GM21619 (cell line): Measurements from ENCODE around the gene TRAPPC10.

Experiments
- ATAC-seq: cut with Tn5 transposase; IDR thresholded peaks from one replicate; pipeline ENCODE4 v1.9.1; 2021; ENCODE audit not compliant: unreplicated experiment

Gene TRAPPC10

GRCh38 chr21:44024887-44025353 is 12.8 kb downstream of the TRAPPC10 start:
- ATAC-seq, result no peak

GRCh38 chr21:44027607-44028286 is 15.6 kb downstream of the TRAPPC10 start:
- ATAC-seq, result no peak

- ATAC-seq, result no peak
Observed at GRCh38 chr21:44028287-44028659, 16.2 kb downstream of the TRAPPC10 start.

- ATAC-seq, result no peak
Observed at GRCh38 chr21:44029460-44030087, 17.5 kb downstream of the TRAPPC10 start.

GRCh38 chr21:44035244-44035643 is 23.1 kb downstream of the TRAPPC10 start:
- no peak for ATAC-seq

- ATAC-seq, result no peak
Observed at GRCh38 chr21:44038063-44038462, 26.0 kb downstream of the TRAPPC10 start.

GRCh38 chr21:44039828-44040227 is 27.7 kb downstream of the TRAPPC10 start:
- ATAC-seq, result no peak

- ATAC-seq, result no peak
Observed at GRCh38 chr21:44043613-44044012, 31.5 kb downstream of the TRAPPC10 start.

- no peak for ATAC-seq
Observed at GRCh38 chr21:44046734-44047133, 34.6 kb downstream of the TRAPPC10 start.

- no peak for ATAC-seq
Observed at GRCh38 chr21:44047996-44048560, 36.0 kb downstream of the TRAPPC10 start.

- no peak for ATAC-seq
Observed at GRCh38 chr21:44049182-44049581, 37.1 kb downstream of the TRAPPC10 start.

GRCh38 chr21:44049606-44050005 is 37.5 kb downstream of the TRAPPC10 start:
- ATAC-seq, result no peak

- no peak for ATAC-seq
Observed at GRCh38 chr21:44050276-44050675, 38.2 kb downstream of the TRAPPC10 start.

- ATAC-seq, result no peak
Observed at GRCh38 chr21:44051462-44051941, 39.4 kb downstream of the TRAPPC10 start.

GRCh38 chr21:44052071-44052829 is 40.1 kb downstream of the TRAPPC10 start:
- no peak for ATAC-seq

GRCh38 chr21:44052830-44053226 is 40.7 kb downstream of the TRAPPC10 start:
- no peak for ATAC-seq

- ATAC-seq, result no peak
Observed at GRCh38 chr21:44053567-44053966, 41.5 kb downstream of the TRAPPC10 start.

- ATAC-seq, result no peak
Observed at GRCh38 chr21:44054710-44055109, 42.6 kb downstream of the TRAPPC10 start.

- no peak for ATAC-seq
Observed at GRCh38 chr21:44057055-44057454, 44.9 kb downstream of the TRAPPC10 start.

- ATAC-seq, result no peak
Observed at GRCh38 chr21:44057960-44058651, 46.0 kb downstream of the TRAPPC10 start.

GRCh38 chr21:44058652-44058964 is 46.5 kb downstream of the TRAPPC10 start:
- no peak for ATAC-seq
